Head of caudate nucleus (tissue), 42 donors: ENCODE results near the gene SLC44A5.
"Not testable (repeated sequence)": the region's sequence is repeated elsewhere in the genome, so short reads cannot be mapped to it uniquely, and the experiment has no call there.

Experiments
- DNase-seq, 42 donors: peaks; one replicate each; pipeline versions ENCODE4 v3.0.0 to v3.0.0-alpha.2; 2020 to 2021; ENCODE audit warnings: mixed read lengths in 7 of 42
- intact Hi-C: fragments of 100-400 bp; cut with DNase I; formaldehyde crosslinking; loops from one replicate; pipeline ENCODE4 v1.15.0; 2022

Gene SLC44A5

DNA sequence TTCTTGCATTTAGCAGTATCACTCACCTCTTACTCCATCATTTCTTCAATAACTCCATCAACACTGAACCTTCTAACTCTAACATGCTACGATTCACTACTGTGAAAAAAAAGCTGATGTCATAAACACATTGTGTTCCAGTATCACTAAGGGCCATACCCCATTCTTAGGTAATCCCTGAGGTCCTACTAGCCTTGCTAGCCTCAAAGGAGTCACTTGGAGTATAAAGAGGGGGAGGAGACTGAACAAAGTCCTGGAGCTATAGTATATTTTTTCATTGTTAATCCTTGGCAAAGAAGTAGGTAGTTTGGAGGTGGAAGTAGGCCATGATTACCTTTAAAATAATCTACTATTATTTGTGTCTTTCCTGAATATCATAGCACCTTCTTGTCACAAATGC lies at the start of gene SLC44A5:
Gene SLC44A5, minus strand, starts transcription at position 101 of the 400 bp plus-strand sequence. CDS start 69,667 bp downstream, outside the sequence.
- intact Hi-C loops, result no loop called here
- no peak for DNase-seq

GRCh38 chr1:75655931-75656330 lies 45.0 kb upstream of the SLC44A5 start:
- intact Hi-C loops, result no loop called here
- DNase-seq, result no peak

DNA sequence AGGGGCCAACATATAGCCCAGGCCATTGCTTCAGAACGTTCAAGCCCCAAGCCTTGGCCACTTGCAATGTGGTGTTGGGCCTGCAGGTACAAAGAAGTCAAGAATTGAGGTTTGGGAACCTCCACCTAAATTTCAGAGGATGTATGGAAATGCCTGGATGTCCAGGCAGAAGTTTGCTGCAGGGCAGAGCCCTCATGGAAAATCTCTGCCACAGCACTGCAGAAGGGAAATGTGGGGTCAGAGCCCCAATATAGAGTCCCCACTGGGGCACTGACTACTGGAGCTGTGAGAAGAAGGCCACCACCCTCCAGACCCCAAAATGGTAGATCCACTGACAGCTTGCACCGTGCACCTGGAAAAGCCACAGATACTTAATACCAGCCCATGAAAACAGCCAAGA lies 36.3 kb upstream of the SLC44A5 start:
- intact Hi-C loops, DNase-seq: not testable (repeated sequence)

DNA sequence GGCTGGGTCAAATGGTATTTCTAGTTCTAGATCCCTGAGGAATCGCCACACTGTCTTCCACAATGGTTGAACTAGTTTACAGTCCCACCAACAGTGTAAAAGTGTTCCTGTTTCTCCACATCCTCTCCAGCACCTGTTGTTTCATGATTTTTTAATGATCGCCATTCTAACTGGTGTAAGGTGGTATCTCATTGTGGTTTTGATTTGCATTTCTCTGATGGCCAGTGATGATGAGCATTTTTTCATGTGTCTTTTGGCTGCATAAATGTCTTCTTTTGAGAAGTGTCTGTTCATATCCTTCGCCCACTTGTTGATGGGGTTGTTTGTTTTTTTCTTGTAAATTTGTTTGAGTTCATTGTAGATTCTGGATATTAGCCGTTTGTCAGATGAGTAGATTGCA lies 34.2 kb upstream of the SLC44A5 start:
- DNase-seq, intact Hi-C loops: not testable (repeated sequence)

- no peak for DNase-seq
- intact Hi-C loops, result no loop called here
These were observed 32.5 kb upstream of the SLC44A5 start for GRCh38 chr1:75643460-75643859.

- intact Hi-C loops, result no loop called here
These were observed 30.4 kb upstream of the SLC44A5 start for GRCh38 chr1:75641325-75641724.

DNA sequence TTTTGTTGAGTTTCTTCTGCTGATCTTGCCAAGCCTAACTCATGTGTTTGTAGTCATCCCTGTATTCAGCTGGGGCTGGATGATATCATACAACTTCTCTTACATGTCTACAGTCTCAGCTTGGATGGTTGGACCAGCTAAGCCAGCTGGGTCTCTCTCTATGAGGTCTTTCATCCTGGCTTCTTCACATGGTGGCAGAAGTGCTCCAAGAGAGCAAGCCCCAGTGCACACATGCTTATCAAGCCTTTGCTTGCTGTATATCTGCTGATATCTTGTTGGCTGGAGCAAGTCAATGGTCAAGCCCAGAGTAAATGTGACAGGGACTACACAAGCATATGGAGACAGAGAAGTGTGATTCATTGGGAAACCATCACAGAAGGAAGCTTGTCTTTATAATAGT lies 29.2 kb upstream of the SLC44A5 start:
- DNase-seq, result no peak
- intact Hi-C loops, result no loop called here

More at GRCh38 chr1:75641325-75641724, 30.4 kb upstream of the SLC44A5 start:
- no peak for DNase-seq

DNA sequence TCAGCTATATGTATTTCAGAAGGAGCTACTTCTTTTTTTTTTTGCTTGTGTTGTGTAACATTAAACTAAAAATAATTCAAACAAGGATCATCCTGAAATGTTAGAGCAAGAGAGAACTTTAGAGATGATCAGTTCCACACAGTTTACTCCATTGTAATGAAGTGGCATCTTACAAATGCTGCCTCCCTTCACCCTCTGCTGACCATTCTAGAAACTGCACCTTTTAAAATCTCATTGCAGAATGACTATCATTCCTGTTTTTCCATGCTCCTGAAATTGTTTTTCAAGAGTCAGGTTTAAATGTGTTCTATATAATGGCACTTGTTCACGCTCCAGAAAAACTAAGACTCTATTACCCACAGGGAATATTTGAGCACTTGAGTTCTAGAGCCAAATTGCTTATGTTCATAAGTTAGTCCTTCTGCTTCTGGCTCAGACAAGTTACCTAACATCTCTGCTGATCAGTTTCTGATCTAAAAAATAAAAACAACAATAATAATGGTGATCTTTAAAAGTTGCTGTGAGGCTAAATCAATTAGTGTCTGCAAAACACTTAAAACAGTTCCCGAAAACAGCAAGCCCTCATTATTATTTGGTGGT lies 21.5 kb upstream of the SLC44A5 start:
- intact Hi-C loops, result loop anchor here (10.0 kb wide), 1 partner anchor 388 kb away; no protein-coding TSS in a partner anchor
- peak in 15 of 42 donors; percentile 9 to 66 (median 28) for DNase-seq

DNA sequence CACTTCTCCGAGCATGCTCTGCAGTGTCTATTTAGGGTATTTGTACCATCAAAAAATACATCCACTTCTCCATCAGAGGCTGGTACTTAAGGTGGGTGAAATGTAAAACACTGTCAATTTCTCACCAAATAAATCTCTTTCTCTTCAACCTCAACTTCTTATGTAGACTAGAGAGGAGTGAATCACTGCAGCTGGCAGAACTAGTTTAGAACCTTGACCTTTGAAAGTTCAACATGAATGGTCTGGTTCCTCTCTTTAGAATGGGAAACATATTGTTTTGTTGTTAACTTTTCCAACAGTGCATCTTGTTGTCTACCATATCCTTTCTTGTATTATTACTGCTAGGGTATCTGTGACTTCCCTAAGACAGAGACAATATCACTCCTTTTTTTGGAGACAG lies 20.1 kb upstream of the SLC44A5 start:
- DNase-seq, result no peak
- intact Hi-C loops, result loop anchor here (10.0 kb wide), 1 partner anchor 386 kb away; no protein-coding TSS in a partner anchor

DNA sequence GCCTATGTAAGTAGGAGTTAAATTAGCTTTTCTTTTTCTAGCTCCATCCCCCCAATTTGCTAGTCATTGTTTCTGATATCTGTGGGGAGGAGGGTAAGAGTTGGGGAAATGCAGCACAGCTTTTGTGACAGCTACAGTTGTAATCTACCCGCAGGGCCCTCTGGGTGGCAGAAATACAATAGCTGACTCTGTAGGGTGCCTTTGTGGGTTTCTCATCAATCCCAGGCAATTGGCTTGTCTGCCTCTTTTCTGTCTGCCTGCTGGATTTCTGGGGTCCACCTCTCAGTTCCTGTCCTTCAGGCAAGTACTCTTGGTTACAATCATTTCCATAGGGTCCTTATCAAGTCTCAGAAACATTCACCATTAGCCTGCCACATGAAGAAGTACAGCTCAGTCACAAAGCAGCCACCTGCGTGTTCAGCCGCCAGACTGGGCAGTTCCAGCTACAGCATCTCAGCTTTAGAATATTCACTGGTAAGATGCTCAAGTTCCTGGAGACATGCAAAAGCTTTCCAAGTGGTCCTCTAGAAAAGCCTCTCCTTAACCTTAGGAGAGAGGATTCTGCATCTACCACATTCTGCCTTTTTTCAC lies 19.2 kb upstream of the SLC44A5 start:
- DNase-seq, result no peak
- intact Hi-C loops, result loop anchor here (10.0 kb wide), 1 partner anchor 385 kb away; no protein-coding TSS in a partner anchor

DNA sequence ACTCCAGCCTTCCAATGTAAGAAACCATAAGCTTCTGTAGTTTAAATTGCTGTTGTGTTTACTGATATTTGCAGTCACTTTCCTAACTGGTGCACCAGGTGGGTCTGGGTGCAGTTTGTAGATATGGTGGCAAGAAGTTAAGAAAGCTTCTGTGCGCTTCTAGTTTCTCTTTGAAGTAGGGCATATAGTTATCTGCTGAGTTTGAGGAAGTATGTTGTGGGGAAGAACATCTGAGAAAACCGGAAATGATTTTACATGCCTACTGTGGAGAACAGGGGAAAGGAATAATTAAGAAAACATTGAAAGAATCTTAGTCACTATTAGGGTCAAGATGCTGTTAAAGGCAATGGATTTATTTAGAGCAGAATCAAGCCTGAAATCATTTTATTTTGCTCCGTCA lies 14.9 kb upstream of the SLC44A5 start:
- DNase-seq, result no peak
- intact Hi-C loops, result no loop called here

DNA sequence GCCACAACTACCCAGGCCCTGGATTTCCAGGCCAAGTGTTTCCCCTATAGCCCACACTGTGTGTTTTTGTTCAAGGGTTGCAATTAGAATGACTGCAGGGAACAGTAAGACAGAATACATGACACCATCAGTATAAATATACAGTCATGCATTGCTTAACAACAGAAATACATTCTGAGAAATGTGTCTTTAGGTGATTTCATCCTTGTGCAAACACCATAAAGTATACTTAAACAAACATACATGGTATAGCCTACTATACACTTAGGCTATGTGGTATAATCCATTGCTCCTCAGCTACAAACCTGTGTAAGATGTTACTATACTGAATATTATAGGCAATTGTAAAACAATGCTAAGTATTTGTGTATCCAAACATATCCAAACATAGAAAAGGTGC lies 7.5 kb upstream of the SLC44A5 start:
- intact Hi-C loops, result no loop called here
- DNase-seq, result no peak

- peak in 8 of 42 donors; percentile 0 to 35 (median 6) for DNase-seq
- intact Hi-C loops, result no loop called here
These were observed 5.8 kb upstream of the SLC44A5 start for GRCh38 chr1:75616436-75617433.

DNA sequence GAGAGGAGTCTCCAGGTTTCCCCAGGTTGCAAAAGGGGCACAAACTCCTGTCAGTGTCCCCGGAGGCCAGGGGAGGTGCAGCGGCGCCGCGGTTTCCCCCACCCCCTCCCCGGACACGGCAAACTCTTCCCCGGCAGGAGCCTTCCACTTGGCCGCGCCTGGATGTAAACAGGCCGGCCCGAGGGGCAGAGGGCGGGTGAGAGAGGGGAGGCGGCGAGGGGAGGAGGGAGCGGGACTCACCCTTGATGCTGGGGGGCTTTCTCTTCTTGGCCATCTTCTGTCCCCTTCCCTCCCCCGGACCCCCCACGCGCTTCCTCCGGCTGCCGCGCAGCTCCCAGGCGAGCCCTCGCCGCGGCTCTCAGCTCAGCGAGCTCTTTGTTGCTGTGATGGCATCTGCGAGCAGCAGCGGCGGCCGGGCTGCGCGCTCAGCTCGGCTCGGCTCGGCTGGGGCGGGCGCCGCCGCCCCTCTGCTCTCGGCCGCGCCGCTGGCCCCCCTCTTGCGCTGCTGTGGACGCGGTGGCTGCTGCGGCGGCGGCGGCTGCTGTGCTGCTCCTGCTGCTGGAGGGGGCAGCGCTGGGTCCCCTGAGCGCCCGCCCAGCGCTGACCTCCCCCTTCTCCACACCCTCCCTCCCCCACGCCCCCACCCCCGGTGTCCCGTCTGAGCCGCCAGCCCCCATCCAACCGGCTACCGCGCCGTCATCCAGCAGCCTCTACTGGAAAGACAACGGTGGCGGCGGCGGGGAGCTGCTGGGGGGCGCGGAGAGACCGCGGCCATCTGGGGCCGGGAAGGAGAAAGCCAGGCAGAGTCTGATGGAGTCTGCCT lies 4.9 kb upstream of the SLC44A5 start:
- DNase-seq, result peak in 38 of 42 donors; percentile 11 to 68 (median 31)
- intact Hi-C loops, result no loop called here

- intact Hi-C loops, result no loop called here
- DNase-seq, result peak in 2 of 42 donors; percentile 2
These were observed 3.5 kb upstream of the SLC44A5 start for GRCh38 chr1:75614399-75614756.

DNA sequence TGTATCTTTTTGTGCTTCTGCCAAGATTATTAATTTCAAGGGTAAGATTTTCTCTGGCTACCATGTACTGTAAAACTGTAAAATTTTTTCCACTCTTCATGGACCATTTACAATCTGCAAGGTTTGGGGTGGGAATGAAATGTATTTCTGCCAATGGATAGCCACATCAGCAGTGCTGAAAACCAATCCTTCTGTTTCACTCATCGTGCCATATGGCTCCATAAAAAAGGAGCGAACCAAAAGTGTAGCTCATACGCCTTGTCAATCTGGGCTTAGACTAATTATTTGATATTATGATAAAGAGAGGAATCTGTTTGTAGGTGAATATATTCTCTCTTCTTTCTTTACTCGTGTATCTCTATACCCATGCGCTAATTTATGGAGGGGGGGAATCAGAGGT lies 3.0 kb upstream of the SLC44A5 start:
- intact Hi-C loops, result no loop called here
- no peak for DNase-seq

GRCh38 chr1:75612976-75613375 lies 2.1 kb upstream of the SLC44A5 start:
- DNase-seq, result no peak
- intact Hi-C loops, result no loop called here

DNA sequence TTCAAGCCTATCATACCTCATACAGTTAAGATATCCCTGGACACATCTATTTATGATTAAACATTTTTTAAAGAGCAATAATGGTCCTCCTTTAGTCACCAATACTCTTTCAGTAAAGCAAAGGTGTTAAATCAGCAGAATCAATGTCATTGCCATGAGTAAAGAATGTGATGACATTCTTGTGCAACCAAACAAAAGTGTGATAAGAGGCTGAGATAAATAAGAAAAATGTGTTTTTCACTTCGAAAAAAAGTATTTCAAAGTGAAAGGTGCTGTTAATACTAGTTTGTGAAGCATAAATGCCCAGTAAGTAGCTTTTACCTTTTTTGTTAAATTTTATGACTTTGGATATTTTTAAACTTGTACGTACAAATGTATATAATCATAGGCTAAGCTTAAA lies 8.4 kb downstream of the SLC44A5 start:
- intact Hi-C loops, result no loop called here
- DNase-seq, result no peak

GRCh38 chr1:75600781-75601180 lies 10.1 kb downstream of the SLC44A5 start:
- intact Hi-C loops, result no loop called here
- no peak for DNase-seq
